GM12872 (cell line): ENCODE data around the gene UBXN11.

Experiments used
- TF ChIP-seq, protein P1 (sequence below): IDR thresholded peaks from 3 replicates; pipeline ENCODE4 v1.5.1; 2011; ENCODE audit warnings: low read depth, mild to moderate bottlenecking, low read length, moderate library complexity; ENCODE audit not compliant: insufficient read depth

The UBXN11 gene

DNA sequence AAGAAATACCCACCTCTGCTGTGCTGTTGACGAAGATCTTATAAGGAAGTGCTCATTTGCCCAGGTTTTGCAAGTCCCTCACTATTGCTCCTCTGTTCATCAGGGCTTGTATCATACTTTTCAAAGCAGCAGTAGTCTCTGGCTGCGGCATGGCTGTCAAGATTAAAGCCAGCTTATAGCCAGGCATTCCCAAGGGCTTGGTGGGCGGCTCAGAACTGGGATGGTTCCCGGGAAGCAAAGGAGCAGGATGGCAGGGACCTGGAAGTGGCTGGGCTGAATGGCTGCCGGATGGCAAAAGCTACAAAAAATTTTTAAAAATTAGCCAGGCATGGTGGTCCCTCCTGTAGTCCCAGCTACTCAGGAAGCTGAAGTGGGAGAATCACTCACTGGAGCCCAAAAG, 43.2 kb downstream of the UBXN11 start:
- TF ChIP-seq, protein P1, sequence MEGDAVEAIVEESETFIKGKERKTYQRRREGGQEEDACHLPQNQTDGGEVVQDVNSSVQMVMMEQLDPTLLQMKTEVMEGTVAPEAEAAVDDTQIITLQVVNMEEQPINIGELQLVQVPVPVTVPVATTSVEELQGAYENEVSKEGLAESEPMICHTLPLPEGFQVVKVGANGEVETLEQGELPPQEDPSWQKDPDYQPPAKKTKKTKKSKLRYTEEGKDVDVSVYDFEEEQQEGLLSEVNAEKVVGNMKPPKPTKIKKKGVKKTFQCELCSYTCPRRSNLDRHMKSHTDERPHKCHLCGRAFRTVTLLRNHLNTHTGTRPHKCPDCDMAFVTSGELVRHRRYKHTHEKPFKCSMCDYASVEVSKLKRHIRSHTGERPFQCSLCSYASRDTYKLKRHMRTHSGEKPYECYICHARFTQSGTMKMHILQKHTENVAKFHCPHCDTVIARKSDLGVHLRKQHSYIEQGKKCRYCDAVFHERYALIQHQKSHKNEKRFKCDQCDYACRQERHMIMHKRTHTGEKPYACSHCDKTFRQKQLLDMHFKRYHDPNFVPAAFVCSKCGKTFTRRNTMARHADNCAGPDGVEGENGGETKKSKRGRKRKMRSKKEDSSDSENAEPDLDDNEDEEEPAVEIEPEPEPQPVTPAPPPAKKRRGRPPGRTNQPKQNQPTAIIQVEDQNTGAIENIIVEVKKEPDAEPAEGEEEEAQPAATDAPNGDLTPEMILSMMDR: no peak

DNA sequence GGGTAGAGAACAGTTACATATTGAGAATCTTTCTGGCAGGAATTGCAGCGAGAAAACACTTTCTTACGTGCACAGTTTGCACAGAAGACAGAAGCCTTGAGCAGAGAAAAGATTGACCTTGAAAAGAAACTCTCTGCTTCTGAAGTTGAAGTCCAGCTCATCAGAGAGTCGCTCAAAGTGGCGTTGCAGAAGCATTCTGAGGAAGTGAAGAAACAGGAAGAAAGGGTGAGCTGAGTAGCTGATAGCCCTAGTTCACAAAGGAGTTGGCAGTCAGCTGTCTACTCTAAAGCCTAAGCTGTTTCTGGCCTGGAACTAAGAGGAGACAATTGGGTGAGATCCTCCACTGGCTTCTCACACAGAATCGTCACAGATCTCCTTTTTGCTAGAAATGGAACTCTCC, 46.9 kb downstream of the UBXN11 start:
- TF ChIP-seq, protein P1: no peak

GRCh38 chr1:26259005-26259404, 47.4 kb downstream of the UBXN11 start:
- TF ChIP-seq, protein P1: no peak

- TF ChIP-seq, protein P1: no peak
These were observed 49.2 kb downstream of the UBXN11 start for GRCh38 chr1:26257222-26257621.

DNA sequence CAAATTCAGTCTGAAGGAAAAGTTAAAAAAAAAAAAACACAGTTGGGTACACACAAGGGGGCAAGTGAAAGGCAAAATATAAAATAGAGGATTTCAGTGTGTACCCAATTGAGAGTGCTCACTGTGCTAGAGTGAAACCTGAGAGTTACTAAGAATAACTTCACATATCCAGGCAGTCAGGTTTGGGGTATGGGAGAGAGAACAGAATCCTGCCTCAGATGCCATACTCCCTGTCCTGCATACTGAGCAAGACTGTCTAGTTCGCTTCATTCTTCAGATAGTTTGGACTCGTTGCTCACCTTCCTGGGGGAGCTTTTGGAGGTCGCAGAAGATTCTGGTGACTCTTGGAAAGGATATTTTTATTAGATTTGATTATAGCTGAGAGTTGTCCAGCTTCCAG, 52.0 kb downstream of the UBXN11 start:
- TF ChIP-seq, protein P1: no peak

- TF ChIP-seq, protein P1: no peak
These were observed 53.7 kb downstream of the UBXN11 start for GRCh38 chr1:26252718-26253117.

GRCh38 chr1:26239936-26240335, 66.5 kb downstream of the UBXN11 start:
- TF ChIP-seq, protein P1: no peak
